ENCODE data around the gene NTF4.
"Not testable (repeated sequence)": the region's sequence is repeated elsewhere in the genome, so short reads cannot be mapped to it uniquely, and the experiment has no call there.

NTF4 gene

DNA sequence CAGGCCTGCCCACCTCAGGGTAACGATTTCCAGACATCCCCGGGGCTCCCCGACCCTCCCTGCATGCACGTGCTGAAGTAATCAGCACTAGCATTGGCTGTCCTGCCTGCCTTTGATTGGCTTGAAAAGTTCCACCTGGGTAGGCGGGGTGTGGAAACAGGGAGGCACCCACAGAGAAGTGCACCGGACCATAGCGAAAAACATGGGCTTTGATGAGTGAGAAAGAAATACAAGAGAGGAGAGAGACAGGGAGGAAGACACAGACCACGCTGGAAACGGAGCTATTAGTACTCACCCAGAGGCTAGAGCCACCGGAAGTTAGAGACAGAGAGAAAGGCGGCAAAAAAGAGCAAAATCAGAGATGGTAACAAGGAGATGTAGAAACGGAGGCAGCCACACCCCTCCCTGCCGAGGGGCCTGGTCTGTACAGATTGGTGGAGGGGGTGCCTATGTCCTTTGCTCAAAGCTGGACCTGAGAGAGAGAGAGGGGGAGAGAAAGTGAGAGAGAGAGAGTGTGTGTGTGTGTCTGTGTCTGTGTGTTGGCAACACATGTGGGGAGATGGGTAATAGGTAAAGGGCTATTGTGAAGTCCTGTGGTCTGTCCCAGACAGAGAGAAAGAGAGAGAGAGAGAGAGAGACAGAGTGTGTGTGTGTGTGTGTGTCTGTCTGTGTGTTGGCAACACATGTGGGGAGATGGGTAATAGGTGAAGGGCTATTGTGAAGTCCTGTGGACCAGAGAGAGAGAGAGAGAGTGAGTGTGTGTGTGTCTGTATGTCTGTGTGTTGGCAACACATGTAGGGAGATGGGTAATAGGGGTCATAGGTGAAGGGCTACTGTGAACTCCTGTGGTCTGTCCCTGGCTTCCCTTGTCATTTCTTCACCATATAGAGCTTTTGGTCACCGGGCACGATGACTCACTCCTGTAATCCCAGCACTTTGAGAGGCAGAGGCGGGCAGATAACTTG, 43.4 kb downstream of the NTF4 start:
- DNase-seq (ENCODE audit: low spot score): no peak

DNA sequence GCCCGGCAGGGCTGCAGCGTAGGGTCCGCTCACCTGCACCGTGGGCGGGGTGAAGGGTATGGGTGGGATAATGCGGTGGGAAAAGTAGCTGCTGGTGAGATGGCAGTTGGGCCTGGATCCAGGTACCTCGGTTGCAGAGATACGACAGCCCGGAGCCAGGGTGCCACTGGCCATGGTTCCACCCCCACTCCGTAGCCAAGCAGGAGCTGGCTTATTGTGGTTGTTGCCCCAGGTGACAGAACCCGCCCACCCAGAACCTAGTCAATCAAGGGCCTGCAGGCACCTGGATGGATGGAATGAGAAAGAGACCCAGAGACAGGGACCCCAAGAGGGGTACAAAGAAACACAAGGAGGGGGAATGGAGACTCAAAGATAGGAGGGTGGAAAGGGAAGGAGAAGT, 44.3 kb downstream of the NTF4 start:
- DNase-seq (ENCODE audit: low spot score): no peak

DNA sequence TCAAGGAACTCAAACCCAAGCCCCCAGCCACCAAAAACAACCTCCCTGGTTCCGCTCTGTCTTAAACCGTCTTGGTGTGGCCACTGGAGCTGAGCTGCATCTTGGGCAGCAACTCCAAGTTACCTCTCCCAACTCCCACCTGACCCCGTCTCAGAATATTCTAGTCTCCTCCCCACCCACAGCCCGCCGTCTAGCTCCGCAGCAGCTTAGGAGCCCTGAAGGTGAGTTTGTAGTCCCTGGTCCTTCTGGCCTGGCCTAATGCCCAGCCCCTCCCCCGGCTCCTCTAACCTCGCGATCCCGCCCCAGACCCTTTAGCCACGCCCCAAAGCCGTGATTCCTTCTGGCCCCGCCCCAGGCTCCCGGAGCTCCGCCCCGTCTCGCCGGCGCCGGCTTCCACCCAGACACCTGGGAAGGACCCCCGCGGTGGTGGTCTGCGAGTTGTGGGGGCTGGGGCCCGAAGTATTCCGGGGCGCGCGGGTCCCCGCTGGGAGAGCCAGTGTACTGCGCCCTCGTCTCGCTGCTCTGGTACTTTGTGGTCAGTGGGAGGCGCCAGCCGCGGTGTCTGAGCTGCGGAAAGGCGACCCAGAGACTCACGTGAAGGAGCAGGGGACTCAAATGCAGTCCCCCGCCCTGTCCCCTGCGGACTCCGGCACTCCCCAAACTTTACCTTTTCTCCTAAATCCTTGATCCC, 45.2 kb downstream of the NTF4 start:
- DNase-seq (ENCODE audit: low spot score): peak; percentile 61

DNA sequence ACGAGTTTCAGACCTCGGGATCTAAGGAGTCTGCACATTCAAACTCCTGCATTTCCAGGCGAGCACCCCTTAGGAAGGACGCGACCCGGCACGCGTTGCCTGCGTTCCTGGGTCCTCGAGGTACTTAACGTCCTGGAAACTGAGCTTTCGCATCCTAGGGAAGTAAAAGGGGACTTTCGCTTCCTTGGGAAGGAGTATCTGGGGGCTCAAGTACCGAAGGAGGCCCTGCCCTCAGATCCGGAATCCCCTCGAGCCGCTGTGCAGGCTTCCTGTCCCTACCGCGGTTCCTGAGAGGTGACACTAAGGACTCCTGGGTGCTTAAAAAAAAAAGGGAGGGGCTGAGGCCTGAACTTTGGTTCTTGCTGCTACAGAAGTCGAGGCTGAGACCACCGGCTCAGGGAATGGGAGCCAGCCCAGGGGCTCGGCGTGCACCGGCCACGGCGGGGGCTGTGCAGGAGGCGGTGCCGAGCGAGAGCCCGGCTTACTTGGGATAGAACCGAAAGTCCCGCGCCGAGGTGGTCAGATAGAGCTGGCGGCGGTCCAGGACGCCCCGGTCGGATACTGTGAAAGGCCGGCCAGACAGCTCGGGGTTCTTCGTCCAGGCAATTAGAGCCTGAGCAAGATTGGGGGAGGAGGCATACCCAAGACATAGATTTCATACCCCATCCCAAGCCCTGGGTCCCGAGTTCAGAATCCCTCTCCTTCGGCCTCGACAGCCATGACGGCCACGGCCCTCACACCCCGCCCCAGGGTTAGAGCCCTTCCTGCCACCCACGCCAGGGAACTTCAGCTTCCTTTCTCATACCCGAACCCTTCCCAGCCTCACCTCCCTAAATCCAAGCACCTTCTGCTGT, 46.0 kb downstream of the NTF4 start:
- not testable (repeated sequence) for DNase-seq (ENCODE audit: low spot score)

DNA sequence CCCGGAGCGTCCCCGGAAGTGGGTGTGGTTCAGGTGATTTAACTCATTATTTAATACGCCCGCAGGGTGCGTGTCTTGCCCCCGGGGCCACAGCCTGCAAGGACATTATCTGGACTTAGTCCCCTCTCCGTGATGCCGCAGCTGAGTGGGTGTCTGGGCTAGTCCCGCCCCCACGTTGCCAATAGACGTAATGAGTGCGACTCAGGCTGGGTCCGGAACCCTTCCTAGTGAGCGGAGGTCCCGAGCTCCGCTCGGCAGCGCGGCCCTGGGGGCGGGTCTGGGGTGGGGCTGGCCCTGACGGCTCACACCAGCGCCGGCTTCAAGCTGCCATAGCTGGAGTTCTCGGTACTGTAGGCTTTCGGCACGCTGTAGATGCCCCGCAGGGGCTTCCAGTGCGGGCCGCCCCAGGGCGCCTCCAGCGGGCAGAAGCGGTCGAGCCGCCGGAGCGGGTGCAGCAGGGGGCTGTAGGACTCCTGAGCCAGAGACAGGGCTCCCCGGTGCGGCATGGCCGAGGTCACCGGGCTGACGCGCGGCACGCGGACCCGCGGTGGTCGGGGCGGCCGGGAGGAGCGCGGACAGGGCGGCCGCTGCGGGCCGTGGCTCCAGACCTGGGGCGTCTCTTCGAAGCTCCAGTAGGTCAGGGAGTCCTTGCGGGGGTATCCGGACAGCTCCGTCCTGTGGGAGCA, 46.8 kb downstream of the NTF4 start:
- DNase-seq (ENCODE audit: low spot score): peak; percentile 88

DNA sequence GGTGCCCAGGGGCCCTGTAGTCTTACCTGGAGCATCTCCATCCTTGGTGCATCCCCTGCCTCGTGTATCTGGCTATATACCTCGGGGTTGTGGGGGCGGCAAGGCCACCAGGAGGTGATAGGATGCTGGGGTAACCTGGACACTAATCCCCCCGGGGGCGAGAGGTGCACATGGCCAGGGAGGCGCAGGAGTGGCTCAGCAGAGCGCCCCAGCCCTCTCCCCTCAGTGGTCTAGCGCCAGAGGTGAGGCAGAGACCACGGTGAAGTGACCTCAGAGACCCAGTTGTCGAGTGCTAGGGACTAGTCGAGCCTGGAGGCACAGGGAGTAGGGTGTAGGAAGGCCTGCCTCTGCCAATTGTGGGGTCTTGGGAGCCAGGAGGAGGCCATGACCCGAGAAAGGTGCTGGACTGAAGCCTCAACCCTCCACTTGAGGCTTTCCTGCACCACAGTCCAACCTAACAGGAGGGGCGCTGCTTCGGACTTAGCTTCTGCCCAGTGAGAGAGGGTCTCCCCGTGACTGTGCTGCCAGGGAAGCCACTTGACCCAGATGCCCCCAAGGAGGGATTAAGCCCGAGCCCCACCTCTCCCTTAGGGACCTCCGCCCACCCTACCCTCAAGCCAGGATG, 47.5 kb downstream of the NTF4 start, which contains the start of gene LHB:
TSS of gene LHB (minus strand) at position 51 of the 625 bp plus-strand sequence. CDS start at position 41, 10 bp downstream.
- DNase-seq (ENCODE audit: low spot score): no peak

DNA sequence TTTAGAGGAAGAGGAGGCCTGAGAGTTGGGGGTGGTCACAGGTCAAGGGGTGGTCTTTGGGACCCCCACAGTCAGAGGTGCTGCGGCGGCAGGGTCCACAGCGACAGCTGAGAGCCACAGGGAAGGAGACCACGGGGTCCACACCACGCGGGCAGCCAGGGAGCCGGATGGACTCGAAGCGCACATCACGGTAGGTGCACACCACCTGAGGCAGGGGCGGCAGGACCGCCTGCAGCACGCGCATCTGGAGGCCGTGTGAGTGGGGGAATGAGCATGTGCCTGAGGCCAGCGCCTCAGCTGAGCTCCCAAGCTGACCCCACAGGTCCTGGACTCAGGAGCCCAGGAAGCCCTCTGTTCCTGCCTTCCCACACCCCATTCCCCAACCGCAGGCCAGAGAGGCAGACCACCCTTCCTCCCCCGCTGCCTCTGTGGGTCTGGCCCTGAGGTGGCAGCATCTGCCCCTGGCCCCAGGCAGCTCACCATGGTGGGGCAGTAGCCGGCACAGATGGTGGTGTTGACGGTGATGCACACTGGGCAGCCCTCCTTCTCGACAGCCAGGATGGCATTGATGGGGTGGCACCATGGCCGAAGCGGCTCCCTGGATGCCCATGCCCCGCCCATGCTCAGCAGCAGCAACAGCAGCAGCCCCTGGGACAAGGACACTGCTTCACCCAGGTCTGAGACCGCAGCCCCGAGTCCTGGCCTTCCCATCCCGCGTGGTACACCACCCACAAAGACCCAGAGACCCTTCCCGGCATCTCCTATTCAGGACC, 48.4 kb downstream of the NTF4 start:
- DNase-seq (ENCODE audit: low spot score): no peak

DNA sequence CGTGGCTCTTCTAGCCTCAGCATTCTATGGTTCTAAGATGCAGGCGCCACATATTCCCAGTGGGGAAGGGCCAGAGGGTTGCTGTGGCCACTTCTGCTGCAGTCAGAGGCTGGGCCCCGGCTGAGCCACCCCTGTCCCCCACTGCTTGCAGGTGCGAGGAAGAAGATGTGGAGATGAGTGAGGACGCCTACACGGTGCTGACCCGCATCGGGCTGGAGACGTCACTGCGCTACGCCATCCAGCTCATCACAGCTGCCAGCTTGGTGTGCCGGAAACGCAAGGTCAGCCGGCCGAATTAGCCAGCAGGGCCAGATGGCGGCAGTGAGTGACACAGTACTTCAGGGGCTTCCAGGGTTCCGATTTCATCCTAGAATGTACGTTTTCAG, 49.8 kb downstream of the NTF4 start:
- DNase-seq (ENCODE audit: low spot score): no peak

DNA sequence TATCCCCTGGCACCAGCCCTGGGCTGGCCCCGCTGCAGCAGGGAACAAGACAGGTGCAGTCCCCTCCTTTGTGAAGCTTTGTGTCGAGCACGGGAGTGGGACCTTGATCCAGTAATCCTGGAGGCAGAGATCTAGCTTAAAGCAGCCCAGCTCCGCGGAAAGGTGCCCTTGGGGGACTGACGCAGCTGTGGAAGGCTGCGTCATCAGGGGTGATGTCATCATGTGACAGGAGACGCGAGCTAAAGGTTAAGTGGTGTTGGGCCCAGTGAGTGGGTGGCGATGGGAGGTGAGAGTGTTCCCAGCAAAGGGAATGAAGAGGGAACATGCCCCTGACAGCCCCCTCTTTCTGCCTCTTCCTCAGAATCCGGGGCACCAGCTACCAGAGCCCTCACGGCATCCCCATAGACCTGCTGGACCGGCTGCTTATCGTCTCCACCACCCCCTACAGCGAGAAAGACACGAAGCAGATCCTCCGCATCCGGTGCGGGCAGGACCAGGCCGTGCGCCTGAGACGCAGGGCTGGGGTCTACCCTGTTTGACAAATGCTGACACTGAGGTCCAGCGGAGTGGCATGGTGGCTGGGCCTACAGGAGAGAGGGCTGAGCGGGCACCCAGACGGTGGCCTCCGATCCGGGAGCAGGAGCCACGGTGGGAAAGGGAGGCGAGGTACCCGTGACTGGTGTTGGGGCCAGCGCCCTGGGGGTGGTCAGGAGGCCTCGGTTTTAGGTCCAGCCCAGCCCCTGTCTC, 50.3 kb downstream of the NTF4 start:
- no peak for DNase-seq (ENCODE audit: low spot score)

DNA sequence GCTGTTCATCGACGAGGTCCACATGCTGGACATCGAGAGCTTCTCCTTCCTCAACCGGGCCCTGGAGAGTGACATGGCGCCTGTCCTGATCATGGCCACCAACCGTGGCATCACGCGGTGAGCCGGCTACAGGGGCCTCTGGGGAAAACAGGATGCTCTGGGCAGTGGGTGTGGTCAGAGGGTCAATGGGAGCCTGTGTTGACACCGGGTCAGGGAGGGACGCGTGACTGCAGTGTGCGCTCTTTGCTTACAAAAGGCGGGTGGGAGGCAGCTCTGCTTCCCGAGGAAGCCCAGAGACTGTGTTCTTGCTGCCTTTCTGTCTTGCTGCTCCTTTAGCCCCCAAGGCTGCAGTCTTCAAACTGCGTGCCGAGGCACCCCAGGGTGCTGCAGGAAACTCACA, 53.4 kb downstream of the NTF4 start:
- no peak for DNase-seq (ENCODE audit: low spot score)

Measured in AG08396 (cell line).